GM10266 (cell line): ENCODE measurements around the gene ACTR10.

Source experiments
- DNase-seq: peaks from one replicate; pipeline ENCODE4 v3.0.0; 2012; ENCODE audit errors: extremely low spot score
- CTCF ChIP-seq: IDR thresholded peaks from 2 replicates; pipeline ENCODE4 v1.5.1; 2012; ENCODE audit warnings: mild to moderate bottlenecking, low read depth; ENCODE audit not compliant: control insufficient read depth, insufficient read depth; ENCODE audit errors: missing control alignments

Gene ACTR10

GRCh38 chr14:58199726-58200479 lies at the start of gene ACTR10:
Gene ACTR10 (plus strand): TSS chr14:58200149. CDS start chr14:58200218, 69 bp downstream.
- no peak for TF ChIP-seq CTCF
- DNase-seq = peak; percentile 90

GRCh38 chr14:58150243-58150805 lies 49.6 kb upstream of the ACTR10 start:
- no peak for DNase-seq
- no peak for TF ChIP-seq CTCF

- no peak for TF ChIP-seq CTCF
- DNase-seq = peak; percentile 29
Observed at GRCh38 chr14:58151133-58152013, 48.6 kb upstream of the ACTR10 start.

GRCh38 chr14:58152014-58152857 lies 47.7 kb upstream of the ACTR10 start, which contains the start of gene ARMH4:
Gene ARMH4 (minus strand): TSS chr14:58152213. CDS start chr14:58139358, 12,855 bp downstream.
- peak; percentile 11 for TF ChIP-seq CTCF
- DNase-seq = peak; percentile 61

GRCh38 chr14:58160561-58160960 lies 39.4 kb upstream of the ACTR10 start:
- no peak for TF ChIP-seq CTCF
- DNase-seq = no peak
